GM12878 (cell line): ENCODE results near the gene OR2A42. TPM values are rescaled to one million over a fixed set of nuclear protein-coding genes. Genes with fewer than 3 reads are reported as not detected.
"Not testable (repeated sequence)": the region's sequence is repeated elsewhere in the genome, so short reads cannot be mapped to it uniquely, and the experiment has no call there.

Source experiments
- ATAC-seq: fragments of 200-7000 bp; cut with Tn5 transposase; 3 replicates; pipeline ENCODE4 v1.9.1; 2020; ENCODE audit warnings: mild to moderate bottlenecking, moderate library complexity
- BruUV-seq: library from RNA; stranded (reverse); fragments of 400-500 nt; replicated peaks from 2 replicates; lab custom pipeline; 2021; lab: Mats Ljungman, UMichigan
- CTCF ChIA-PET: fragments of 300-600 bp; sonication (Branson Sonifier 250); formaldehyde crosslinking; extraction: SDS; loops from one replicate; lab custom pipeline; 2021; ENCODE audit warnings: inconsistent platforms; lab: Yijun Ruan, JAX
- POLR2A ChIA-PET: fragments of 350-600 bp; formaldehyde crosslinking; extraction: SDS; loops from one replicate; lab custom pipeline; 2021; ENCODE audit warnings: inconsistent platforms; lab: Charles Lee
- RAD21 ChIA-PET: fragments of 300-600 bp; sonication (Branson Sonifier 250); formaldehyde crosslinking; loops from one replicate; lab custom pipeline; 2023; ENCODE audit warnings: antibody characterized with exemption; ENCODE audit not compliant: unreplicated experiment; lab: Charles Lee
- SMC1A ChIA-PET: fragments of 300-600 bp; sonication (Branson Sonifier 250); formaldehyde crosslinking; loops from one replicate; lab custom pipeline; 2023; ENCODE audit not compliant: unreplicated experiment, uncharacterized antibody; lab: Charles Lee
- DNase-seq: peaks from one replicate; pipeline ENCODE4 v3.0.0-alpha.2; 2011; ENCODE audit warnings: low read depth, low spot score
- FAIRE-seq: peaks from 3 replicates; lab custom pipeline; 2011; peaks lifted over from hg19 to GRCh38; lab: Jason Lieb, UNC
- H2AFZ ChIP-seq: 2 replicates; pipeline ENCODE4 v1.6.0; 2011; ENCODE audit warnings: low read depth, low read length, control low read depth; ENCODE audit not compliant: control insufficient read depth
- H3K27ac ChIP-seq: 2 replicates; pipeline ENCODE4 v1.5.1; 2011; ENCODE audit warnings: control low read depth; ENCODE audit not compliant: control insufficient read depth, insufficient read depth
- H3K27me3 ChIP-seq, 2 experiments: replicated peaks in 1 of 2; 2 replicates each; pipeline versions ENCODE4 v1.6.0 to v1.6.1; 2011; ENCODE audit warnings: low read length in 1 of 2; ENCODE audit not compliant: control insufficient read depth in 2 of 2, insufficient read depth in 2 of 2
- H3K36me3 ChIP-seq, 2 experiments: 2 replicates each; pipeline ENCODE4 v1.5.1; 2011; ENCODE audit warnings: low read length in 1 of 2; ENCODE audit not compliant: control insufficient read depth in 2 of 2, insufficient read depth in 2 of 2
- H3K4me1 ChIP-seq: 2 replicates; pipeline ENCODE4 v1.6.1; 2011; ENCODE audit warnings: mild to moderate bottlenecking, low read length, moderate library complexity, mixed read lengths; ENCODE audit not compliant: control insufficient read depth, insufficient read depth
- H3K4me2 ChIP-seq: 2 replicates; pipeline ENCODE4 v1.6.0; 2011; ENCODE audit warnings: control low read depth; ENCODE audit not compliant: control insufficient read depth, insufficient read depth
- H3K4me3 ChIP-seq: fragments of 200-600 bp; sonication (generic); 2 replicates; pipeline ENCODE4 v1.5.1; 2016
- H3K79me2 ChIP-seq: 2 replicates; pipeline ENCODE4 v1.6.0; 2011; ENCODE audit warnings: low read length; ENCODE audit not compliant: control insufficient read depth, insufficient read depth
- H3K9ac ChIP-seq: 2 replicates; pipeline ENCODE4 v1.8.0; 2011; ENCODE audit warnings: low read length, control low read depth, mixed read lengths; ENCODE audit not compliant: control insufficient read depth, insufficient read depth
- H3K9me3 ChIP-seq: replicated peaks from 3 replicates; pipeline ENCODE4 v1.5.1; 2011; ENCODE audit warnings: mild to moderate bottlenecking, low read length; ENCODE audit not compliant: control insufficient read depth, insufficient read depth
- H4K20me1 ChIP-seq: 2 replicates; pipeline ENCODE4 v1.6.0; 2011; ENCODE audit not compliant: control insufficient read depth, insufficient read depth
- WGBS: methylation state at CpG from one replicate; pipeline ENCODE4 v1.1.6; 2016; ENCODE audit warnings: low lambda C conversion rate; ENCODE audit not compliant: insufficient replicate concordance, insufficient coverage; ENCODE audit errors: missing lambda C conversion rate; 5-methylcytosine and 5-hydroxymethylcytosine counted together
- in situ Hi-C: fragments of 300-500 bp; cut with MboI; formaldehyde crosslinking; loops from 9 replicates; pipeline ENCODE4 v1.14.3; 2018; ENCODE audit warnings: mixed read lengths
- intact Hi-C: fragments of 100-400 bp; cut with micrococcal nuclease; formaldehyde crosslinking; loops from one replicate; pipeline ENCODE4 v1.14.2; 2022; ENCODE audit not compliant: unreplicated experiment
- polyA plus RNA-seq, 11 experiments: library from polyadenylated mRNA; depleted of rRNA in 4 of 11; unstranded in 6 of 11; stranded (reverse) in 5 of 11; fragments of >200 nt; fragmentation: Nextera tagmentation in 4 of 11; fragmentation: Illumina TruSeq in 1 of 11; extraction: Ambion mirVana in 4 of 11; extraction: Trizol in 1 of 11; gene quantifications; 1 replicate in 1 of 11; 2 replicates in 10 of 11; pipeline versions ENCODE4 v1.2.1 to v1.2.3, GENCODE V29; 2011 to 2016; ENCODE audit warnings: inconsistent platforms in 2 of 11, missing spikeins in 2 of 11, low read depth in 1 of 11
- total RNA-seq, 4 experiments: library from RNA; depleted of rRNA in 3 of 4; stranded (reverse); fragments of >200 nt in 3 of 4; fragmentation: Illumina TruSeq in 1 of 4; extraction: Trizol in 1 of 4; gene quantifications; 2 replicates each; pipeline versions ENCODE4 v1.2.1 to v1.2.3, GENCODE V29; 2013 to 2021

OR2A42 gene
- total and polyA plus RNA-seq, 10 of the 15 experiments (the other 5 are each of a cell fraction or from before 2014, with no cell fraction given), result under 0.01 to 0.42 (median 0.05) TPM; not detected in 4

DNA sequence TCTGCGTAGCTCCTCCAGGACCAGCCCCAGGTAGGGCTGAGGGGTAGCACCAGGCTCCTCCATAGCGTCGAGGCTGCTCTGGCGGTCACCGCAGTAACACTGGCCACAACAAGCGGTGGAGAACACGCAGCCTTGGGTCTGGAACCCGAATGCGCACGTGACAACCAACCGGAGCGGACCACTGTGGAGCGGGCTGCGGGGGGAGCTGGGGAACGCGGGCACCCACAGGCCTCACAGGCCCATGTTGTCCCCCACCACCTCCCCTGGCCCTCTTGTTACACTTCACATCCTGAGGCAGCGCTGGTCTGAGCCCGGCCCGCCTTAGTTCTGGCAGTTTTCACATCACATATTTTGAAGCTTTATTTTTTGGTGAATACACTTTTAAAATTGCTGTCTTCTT, 29.8 kb upstream of the OR2A42 start, which contains the start of gene CTAGE8:
Gene CTAGE8 (minus strand): TSS at position 101 of the 400 bp plus-strand sequence. CDS start 38 bp downstream, at position 63.
- H3K9ac ChIP-seq, H3K27ac ChIP-seq, H2AFZ ChIP-seq, DNase-seq, H4K20me1 ChIP-seq, RAD21 ChIA-PET, H3K79me2 ChIP-seq, SMC1A ChIA-PET, intact Hi-C loops, FAIRE-seq, ATAC-seq, H3K36me3 ChIP-seq, H3K27me3 ChIP-seq, CTCF ChIA-PET, H3K9me3 ChIP-seq, in situ Hi-C loops, POLR2A ChIA-PET, H3K4me1 ChIP-seq, H3K4me3 ChIP-seq, BruUV-seq, H3K4me2 ChIP-seq: not testable (repeated sequence)
- WGBS, result no CpG with 5 or more reads among the region's 19 CpGs

DNA sequence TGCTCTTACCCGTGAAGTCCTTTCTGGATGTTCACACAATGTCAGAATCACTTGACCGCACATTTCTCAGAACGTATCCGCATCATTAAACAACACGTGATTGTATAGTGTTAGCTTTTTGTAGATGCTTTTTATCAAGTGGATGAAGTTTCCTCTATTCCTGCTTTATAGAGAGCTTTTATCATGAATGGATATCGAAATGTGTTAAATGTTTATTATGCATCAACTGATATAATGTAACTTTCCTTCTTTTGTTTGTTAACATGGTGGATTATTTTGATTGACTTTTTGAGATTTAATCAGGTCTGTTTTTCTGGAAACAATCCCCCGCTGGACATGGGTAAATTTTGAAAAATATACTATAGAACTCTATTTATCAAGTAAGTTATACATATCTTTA, 25.3 kb upstream of the OR2A42 start, which contains the start of gene OR2A7:
Gene OR2A7 (minus strand): TSS at position 101 of the 400 bp plus-strand sequence. CDS start 5,164 bp downstream, outside the sequence.
- H4K20me1 ChIP-seq, POLR2A ChIA-PET, H3K9me3 ChIP-seq, RAD21 ChIA-PET, H3K4me1 ChIP-seq, ATAC-seq, H3K36me3 ChIP-seq, BruUV-seq, SMC1A ChIA-PET, H3K4me2 ChIP-seq, H3K27ac ChIP-seq, DNase-seq, H3K79me2 ChIP-seq, intact Hi-C loops, CTCF ChIA-PET, in situ Hi-C loops, H3K27me3 ChIP-seq, H3K9ac ChIP-seq, H2AFZ ChIP-seq, FAIRE-seq, H3K4me3 ChIP-seq: not testable (repeated sequence)
- WGBS, result 55% methylated on average over 7 of the region's 7 CpGs

DNA sequence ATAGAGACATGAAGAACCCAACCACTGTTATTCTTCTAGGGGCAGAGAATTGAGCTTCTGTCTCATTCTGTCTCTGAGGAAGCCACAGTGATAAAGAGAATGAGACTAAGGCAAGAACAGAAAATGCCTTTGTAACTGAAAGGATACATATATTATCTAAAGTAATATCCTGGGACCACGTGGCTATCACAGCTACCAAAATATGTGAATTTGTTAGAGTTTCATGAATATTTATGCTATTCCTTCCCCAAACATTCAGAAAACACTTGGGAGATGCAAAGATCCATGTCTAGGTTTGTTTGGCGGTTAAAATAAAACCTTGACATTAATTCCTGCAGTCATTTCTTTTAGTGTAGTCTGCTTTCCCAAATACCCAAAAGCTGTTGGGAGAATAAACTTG, 22.7 kb upstream of the OR2A42 start:
- POLR2A ChIA-PET, result not testable (repeated sequence)

DNA sequence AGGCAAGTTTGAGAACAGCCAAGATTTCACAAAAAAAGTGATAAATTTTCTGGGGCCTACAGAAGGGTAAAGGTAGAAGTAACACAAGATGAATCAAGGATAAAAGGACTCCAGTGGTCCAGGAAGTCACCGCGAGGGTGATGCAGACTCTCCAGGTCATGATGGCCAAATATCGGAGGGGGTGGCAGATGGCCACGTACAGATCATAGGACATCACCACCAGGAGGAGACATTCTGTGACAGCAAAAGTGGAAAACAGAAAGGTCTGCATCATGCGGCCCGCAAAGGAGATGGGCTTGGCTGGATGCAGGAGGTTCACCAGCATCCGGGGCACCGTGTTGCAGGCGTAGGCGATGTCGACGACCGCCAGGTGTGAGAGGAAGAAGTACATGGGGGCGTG, 19.7 kb upstream of the OR2A42 start:
- H3K36me3 ChIP-seq, H4K20me1 ChIP-seq, H2AFZ ChIP-seq, H3K4me2 ChIP-seq, H3K9ac ChIP-seq, DNase-seq, H3K27me3 ChIP-seq, POLR2A ChIA-PET, ATAC-seq, RAD21 ChIA-PET, H3K4me1 ChIP-seq, H3K79me2 ChIP-seq, H3K9me3 ChIP-seq, BruUV-seq, H3K4me3 ChIP-seq, H3K27ac ChIP-seq, in situ Hi-C loops, SMC1A ChIA-PET, CTCF ChIA-PET, FAIRE-seq, intact Hi-C loops: not testable (repeated sequence)
- WGBS, result no CpG with 5 or more reads among the region's 14 CpGs

More for the DNA sequence above, 22.7 kb upstream of the OR2A42 start:
- H2AFZ ChIP-seq, DNase-seq, H3K9me3 ChIP-seq, H3K4me2 ChIP-seq, ATAC-seq, BruUV-seq, FAIRE-seq, H3K79me2 ChIP-seq, RAD21 ChIA-PET, H4K20me1 ChIP-seq, H3K9ac ChIP-seq, H3K36me3 ChIP-seq, intact Hi-C loops, H3K27me3 ChIP-seq, SMC1A ChIA-PET, CTCF ChIA-PET, H3K4me1 ChIP-seq, H3K4me3 ChIP-seq, H3K27ac ChIP-seq, in situ Hi-C loops: not testable (repeated sequence)
- WGBS, result no CpG with 5 or more reads among the region's 2 CpGs
